Suprapubic skin (tissue), 3 donors: Measurements from ENCODE around the gene PON1.

Experiments used
- POLR2A ChIP-seq, 2 donors: fragments of 450-650 bp; IDR thresholded peaks; one replicate each; pipeline ENCODE4 v1.6.1; 2017; ENCODE audit warnings: antibody characterized with exemption in 2 of 2, mild to moderate bottlenecking in 2 of 2, moderate library complexity in 2 of 2
- TF ChIP-seq, protein P1 (sequence below), 2 donors: fragments of 200-600 bp in 1 of 2; fragments of 450-650 bp in 1 of 2; sonication (generic) in 1 of 2; IDR thresholded peaks; one replicate each; pipeline ENCODE4 v1.5.1; 2016 to 2019; ENCODE audit warnings: antibody characterized with exemption in 2 of 2, mild to moderate bottlenecking in 1 of 2, moderate library complexity in 1 of 2

DNA sequence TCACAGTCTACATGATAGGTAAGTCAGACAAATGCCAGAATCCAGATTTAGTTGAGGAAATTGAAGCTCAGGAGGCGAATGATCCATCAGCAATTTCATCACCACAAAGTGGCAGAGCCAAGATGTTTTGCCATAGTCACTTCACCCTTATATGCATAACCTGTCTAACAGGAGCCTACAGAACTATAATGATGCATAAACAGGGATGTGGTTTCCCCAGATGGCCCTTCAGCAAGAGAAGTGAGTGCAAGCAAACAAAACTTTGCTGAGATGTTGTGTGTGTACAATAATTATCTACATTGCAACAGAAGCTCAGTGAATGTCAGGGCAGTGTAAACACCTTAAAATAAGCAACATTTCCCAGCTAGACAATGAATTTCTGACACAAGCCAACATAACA, 43.3 kb upstream of the PON1 start:
- TF ChIP-seq POLR2A (IDR thresholded peaks at IDR 0.05) = no peak
- TF ChIP-seq, protein P1, sequence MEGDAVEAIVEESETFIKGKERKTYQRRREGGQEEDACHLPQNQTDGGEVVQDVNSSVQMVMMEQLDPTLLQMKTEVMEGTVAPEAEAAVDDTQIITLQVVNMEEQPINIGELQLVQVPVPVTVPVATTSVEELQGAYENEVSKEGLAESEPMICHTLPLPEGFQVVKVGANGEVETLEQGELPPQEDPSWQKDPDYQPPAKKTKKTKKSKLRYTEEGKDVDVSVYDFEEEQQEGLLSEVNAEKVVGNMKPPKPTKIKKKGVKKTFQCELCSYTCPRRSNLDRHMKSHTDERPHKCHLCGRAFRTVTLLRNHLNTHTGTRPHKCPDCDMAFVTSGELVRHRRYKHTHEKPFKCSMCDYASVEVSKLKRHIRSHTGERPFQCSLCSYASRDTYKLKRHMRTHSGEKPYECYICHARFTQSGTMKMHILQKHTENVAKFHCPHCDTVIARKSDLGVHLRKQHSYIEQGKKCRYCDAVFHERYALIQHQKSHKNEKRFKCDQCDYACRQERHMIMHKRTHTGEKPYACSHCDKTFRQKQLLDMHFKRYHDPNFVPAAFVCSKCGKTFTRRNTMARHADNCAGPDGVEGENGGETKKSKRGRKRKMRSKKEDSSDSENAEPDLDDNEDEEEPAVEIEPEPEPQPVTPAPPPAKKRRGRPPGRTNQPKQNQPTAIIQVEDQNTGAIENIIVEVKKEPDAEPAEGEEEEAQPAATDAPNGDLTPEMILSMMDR (IDR thresholded peaks at IDR 0.05) = no peak
